ENCODE data around the gene SEPTIN6. TPM values are rescaled to one million over a fixed set of nuclear protein-coding genes. Genes with fewer than 3 reads are reported as not detected.

Gene SEPTIN6
- total and polyA plus RNA-seq, 2 of the 13 experiments (the other 11 are each of a cell fraction or from before 2014, with no cell fraction given), result 21.7 to 38.3 TPM

DNA sequence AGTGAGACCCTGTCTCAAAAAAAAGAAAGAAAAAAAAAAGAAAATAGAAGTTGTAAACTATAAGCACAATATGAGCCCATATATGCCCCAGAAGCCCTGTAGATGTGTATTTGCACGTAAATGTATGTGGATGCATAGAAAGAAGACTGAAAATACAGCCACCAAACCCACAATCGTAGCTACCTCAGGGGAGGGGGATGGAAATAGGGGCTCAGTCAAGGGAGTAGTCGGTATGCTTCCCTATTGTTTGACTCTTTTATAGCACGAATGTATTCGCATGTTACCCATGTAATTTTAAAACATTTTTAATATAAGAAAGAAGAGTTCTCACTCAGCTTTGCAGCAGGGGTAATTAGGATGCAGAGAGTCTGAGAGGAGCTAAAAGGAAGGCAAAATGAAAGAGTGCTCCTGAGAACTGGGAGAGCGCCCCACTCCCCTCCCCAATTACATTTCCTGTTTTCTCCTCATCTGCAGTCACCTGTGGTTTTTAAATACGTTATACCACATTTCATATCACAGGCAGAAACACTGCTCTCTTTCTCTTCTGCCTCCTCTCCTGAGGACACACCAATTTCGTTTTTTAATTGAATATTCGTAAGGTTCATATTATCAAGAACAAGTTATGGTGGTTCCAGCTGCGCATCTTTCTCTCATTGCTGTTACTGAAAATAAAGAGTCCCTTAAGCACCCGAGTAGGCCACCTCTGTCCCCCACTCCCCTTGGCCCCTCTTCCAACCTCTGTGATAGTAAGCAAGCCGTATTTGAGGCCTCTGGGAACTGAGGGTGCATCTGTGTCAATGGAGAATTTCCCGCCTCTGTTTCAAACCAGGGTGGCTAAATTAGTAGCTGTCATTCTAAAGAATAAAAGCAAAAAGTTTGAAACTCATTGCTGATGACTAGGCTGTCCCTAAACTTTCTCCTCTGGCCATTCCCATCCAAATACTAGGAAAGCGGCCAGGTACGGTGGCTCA is 10.7 kb downstream of the SEPTIN6 start:
- WGBS (ENCODE audit: low lambda C conversion rate), result 94% methylated on average over 13 of the region's 15 CpGs
- Histone ChIP-seq H3K36me3 (replicated peaks in 1 of 2; ENCODE audit: control insufficient read depth in 1 of 2, insufficient read depth in 2 of 2, low read length in 2 of 2) (no peaks in the 10 kb centered on the region), H4K20me1 (ENCODE audit: insufficient read depth, low read length) (no peaks in the 10 kb centered on the region), H3K27ac (ENCODE audit: extremely low read length, insufficient read depth, low read length) (no peak overlapping the region), H3K27me3 (ENCODE audit: control insufficient read depth in 1 of 2, insufficient read depth in 2 of 2, low read length in 2 of 2) (no peaks in the 10 kb centered on the region), H3K9me3 (ENCODE audit: low read length) (no peaks in the 10 kb centered on the region), H3K9ac (ENCODE audit: insufficient read depth, low read depth, low read length) (no peak overlapping the region), H3K79me2 (ENCODE audit: insufficient read depth, low read length) (peaks cover 3% of the 10 kb centered on the region), H2AFZ (ENCODE audit: low read length) (no peak overlapping the region), H3K4me1 (ENCODE audit: insufficient read depth, low read length) (peaks cover 6% of the 10 kb centered on the region; the same call in 1 of the 2 replicates), H3K4me2 (ENCODE audit: low read depth, low read length) (no peak overlapping the region), H3K4me3 (replicated peaks in 1 of 3; ENCODE audit: insufficient read depth in 1 of 3, low read depth in 2 of 3, low read length in 3 of 3) (no peak overlapping the region)
- TF ChIP-seq ZNF615 (CRISPR knock-in tag; IDR thresholded peaks at IDR 0.05; ENCODE audit: borderline replicate concordance), result no peak
- TF ChIP-seq FOXK1 (CRISPR knock-in tag; IDR thresholded peaks at IDR 0.05; ENCODE audit: borderline replicate concordance, low read depth), result no peak
- no peak for TF ChIP-seq GATAD1 (CRISPR knock-in tag; IDR thresholded peaks at IDR 0.05)
- no peak for TF ChIP-seq ZNF644 (CRISPR knock-in tag; IDR thresholded peaks at IDR 0.05; ENCODE audit: low read depth)
- no peak for TF ChIP-seq KLF12 (CRISPR knock-in tag; IDR thresholded peaks at IDR 0.05; ENCODE audit: borderline replicate concordance)
- TF ChIP-seq ZNF350 (CRISPR knock-in tag; IDR thresholded peaks at IDR 0.05; ENCODE audit: borderline replicate concordance, low read depth), result no peak
- TF ChIP-seq SETDB1 (CRISPR knock-in tag; IDR thresholded peaks at IDR 0.05; ENCODE audit: borderline replicate concordance), result no peak
- TF ChIP-seq, protein P1, sequence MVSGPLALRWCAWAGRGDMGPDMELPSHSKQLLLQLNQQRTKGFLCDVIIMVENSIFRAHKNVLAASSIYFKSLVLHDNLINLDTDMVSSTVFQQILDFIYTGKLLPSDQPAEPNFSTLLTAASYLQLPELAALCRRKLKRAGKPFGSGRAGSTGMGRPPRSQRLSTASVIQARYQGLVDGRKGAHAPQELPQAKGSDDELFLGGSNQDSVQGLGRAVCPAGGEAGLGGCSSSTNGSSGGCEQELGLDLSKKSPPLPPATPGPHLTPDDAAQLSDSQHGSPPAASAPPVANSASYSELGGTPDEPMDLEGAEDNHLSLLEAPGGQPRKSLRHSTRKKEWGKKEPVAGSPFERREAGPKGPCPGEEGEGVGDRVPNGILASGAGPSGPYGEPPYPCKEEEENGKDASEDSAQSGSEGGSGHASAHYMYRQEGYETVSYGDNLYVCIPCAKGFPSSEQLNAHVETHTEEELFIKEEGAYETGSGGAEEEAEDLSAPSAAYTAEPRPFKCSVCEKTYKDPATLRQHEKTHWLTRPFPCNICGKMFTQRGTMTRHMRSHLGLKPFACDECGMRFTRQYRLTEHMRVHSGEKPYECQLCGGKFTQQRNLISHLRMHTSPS (CRISPR knock-in tag; IDR thresholded peaks at IDR 0.05; ENCODE audit: low read depth), result no peak
- intact Hi-C loops (cut with micrococcal nuclease; ENCODE audit: unreplicated experiment), result no loop called here
- no peak for FAIRE-seq
- BruUV-seq (replicated peaks), result no TSS peak
- ChIA-PET CTCF (ENCODE audit: low intra/inter-chr PET ratio, low total read pairs) (no interaction called here), POLR2A (interaction anchor here (1.2 kb wide), 1 partner anchor 11 kb away, joined by 3 read pairs; the partner anchor contains the start of gene SEPTIN6)
- in situ Hi-C loops (cut with HindIII; ENCODE audit: extremely low pct_ligation_motif_present, low pct_unique_long_range_greater_than_20kb), result no loop called here
- DNase-seq (ENCODE audit: low spot score), result no peak
- no peak for ATAC-seq

Data from HepG2 (cell line).